Activated CD8-positive, alpha-beta memory T cell treated with anti-CD3 and anti-CD28 coated beads for 1 hour (primary cell): ENCODE results near the gene LEFTY1.
"Not testable (repeated sequence)": the region's sequence is repeated elsewhere in the genome, so short reads cannot be mapped to it uniquely, and the experiment has no call there.

Experiments used
- DNase-seq, 2 donors: peaks; one replicate each; pipeline ENCODE4 v3.0.0-alpha.2; 2020; ENCODE audit warnings: low read depth in 1 of 2; ENCODE audit errors: extremely low read depth in 1 of 2

LEFTY1 gene, protein sequence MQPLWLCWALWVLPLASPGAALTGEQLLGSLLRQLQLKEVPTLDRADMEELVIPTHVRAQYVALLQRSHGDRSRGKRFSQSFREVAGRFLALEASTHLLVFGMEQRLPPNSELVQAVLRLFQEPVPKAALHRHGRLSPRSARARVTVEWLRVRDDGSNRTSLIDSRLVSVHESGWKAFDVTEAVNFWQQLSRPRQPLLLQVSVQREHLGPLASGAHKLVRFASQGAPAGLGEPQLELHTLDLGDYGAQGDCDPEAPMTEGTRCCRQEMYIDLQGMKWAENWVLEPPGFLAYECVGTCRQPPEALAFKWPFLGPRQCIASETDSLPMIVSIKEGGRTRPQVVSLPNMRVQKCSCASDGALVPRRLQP

GRCh38 chr1:225888898-225889601 lies at the start of gene LEFTY1:
Gene LEFTY1, minus strand, starts transcription at chr1:225889146. Its CDS starts 80 bp downstream, at chr1:225889066.
- DNase-seq: no peak

DNA sequence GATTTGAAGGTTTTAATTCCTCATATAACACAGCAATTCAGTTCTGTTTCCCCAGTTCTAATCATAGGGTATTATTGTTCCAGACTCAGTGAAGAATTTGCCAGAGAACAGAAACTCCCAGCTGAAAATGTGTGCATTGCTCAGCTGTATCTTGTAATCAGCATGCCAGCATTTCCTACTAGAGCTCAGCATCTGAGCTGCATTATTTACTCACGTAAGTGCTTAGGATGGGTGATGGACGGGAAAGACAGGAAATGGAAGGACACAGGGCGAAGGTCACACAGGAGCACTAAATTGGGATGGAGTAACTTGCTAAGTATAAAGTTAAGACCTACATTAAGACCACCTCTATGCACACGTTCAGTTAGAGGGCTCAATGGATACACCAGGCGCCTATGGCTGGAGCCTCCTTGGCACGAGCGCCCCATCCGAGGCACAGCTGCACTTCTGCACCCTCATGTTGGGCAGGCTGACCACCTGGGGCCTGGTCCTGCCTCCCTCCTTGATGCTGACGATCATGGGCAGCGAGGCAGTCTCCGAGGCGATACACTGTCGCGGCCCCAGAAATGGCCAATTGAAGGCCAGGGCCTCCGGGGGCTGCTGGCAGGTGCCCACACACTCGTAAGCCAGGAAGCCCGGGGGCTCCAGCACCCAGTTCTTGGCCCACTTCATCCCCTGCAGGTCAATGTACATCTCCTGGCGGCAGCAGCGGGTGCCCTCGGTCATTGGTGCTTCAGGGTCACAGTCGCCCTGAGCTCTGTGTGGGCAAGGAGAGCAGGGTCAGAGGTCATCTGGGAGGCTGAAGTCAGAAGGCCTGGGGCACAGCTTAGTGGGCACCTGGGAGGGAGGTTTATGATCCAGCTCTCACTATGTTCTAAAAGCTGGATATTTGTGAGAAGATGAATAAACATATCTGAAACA lies 48.4 kb upstream of the LEFTY1 start:
- no peak for DNase-seq

DNA sequence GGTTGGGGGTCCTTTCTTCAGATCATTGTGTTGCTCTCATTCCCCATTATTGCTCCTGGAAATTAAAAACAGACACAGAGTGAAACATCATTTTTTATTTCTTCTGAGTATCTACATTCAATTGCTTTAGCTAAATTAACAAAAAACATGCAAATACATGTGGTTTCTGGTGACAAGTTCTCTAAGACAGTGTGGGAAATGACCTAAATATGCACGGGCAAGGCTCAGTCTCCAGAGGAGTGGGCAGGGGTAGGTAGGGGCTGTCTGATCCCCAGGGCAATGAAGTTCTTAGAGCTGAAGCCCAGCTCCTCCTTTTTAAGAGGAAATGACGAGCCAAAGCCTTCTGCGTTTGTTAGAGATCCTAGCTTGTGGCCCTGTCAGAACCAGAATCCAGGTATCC lies 47.6 kb upstream of the LEFTY1 start:
- DNase-seq: no peak

- DNase-seq: not testable (repeated sequence)
Observed at GRCh38 chr1:225936086-225936485, 47.1 kb upstream of the LEFTY1 start.

GRCh38 chr1:225934711-225935110 lies 45.8 kb upstream of the LEFTY1 start:
- DNase-seq: no peak

GRCh38 chr1:225933072-225933471 lies 44.1 kb upstream of the LEFTY1 start:
- no peak for DNase-seq

- no peak for DNase-seq
Observed at GRCh38 chr1:225931270-225932136, 42.6 kb upstream of the LEFTY1 start.

- no peak for DNase-seq
Observed at GRCh38 chr1:225930566-225930965, 41.6 kb upstream of the LEFTY1 start.

DNA sequence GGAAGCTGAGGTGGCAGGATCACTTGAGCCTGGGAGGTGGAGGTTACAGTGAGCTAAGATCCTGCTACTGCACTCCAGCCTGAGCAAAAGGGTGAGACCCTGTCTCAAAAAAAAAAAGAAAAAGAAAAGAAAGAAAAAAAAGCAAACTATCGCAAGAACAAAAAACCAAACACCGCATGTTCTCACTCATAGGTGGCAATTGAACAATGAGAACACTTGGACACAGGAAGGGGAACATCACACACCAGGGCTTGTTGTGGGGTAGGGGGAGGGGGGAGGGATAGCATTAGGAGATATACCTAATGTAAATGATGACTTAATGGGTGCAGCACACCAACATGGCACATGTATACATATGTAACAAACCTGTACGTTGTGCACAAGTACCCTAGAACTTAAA lies 40.5 kb upstream of the LEFTY1 start:
- DNase-seq: not testable (repeated sequence)

DNA sequence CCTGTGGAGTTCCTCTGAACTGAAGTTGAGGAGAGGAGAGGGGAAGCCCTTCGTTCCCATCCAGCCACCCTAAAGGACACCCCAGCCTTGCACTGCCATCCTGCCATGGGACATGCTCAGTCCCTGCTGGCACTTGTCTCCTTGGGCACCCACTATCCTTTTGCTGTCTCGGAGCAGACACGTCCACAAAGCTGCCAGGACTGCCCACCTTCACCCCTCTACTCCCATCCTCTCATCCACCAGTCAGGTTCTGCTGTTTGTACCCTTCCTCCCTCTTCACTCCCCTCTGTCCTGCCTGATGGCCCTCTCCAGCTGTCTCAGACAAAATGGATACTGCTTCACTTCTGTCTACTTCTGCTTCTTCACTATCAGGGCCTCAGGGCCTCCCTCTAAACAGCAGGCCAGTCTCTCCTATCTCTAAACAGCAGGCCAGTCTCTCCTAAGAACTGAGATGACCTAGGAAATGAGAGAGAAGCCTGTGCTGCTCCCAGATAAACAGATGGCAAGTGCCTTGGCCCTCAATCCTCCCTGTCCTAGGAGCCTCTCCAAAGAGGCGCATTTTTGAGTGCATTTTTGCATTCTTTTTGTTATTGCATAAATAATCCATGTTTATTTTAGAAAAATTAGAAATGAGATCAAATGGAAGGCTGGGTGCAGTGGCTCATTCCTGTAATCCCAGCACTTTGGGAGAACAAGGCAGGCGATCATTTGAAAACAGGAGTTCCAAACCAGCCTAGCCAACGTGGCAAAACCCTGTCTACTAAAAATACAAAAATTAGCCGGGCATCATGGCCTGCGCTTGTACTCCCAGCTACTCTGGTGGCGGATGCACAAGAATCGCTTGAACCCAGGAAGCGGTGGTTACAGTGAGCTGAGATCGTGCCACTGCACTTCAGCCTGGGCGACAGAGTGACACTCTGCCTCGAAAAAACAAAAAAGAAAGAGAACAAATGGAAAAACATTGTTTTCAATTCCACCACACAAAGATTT lies 39.5 kb upstream of the LEFTY1 start:
- no peak for DNase-seq

GRCh38 chr1:225926551-225927113 lies 37.7 kb upstream of the LEFTY1 start:
- DNase-seq: no peak

DNA sequence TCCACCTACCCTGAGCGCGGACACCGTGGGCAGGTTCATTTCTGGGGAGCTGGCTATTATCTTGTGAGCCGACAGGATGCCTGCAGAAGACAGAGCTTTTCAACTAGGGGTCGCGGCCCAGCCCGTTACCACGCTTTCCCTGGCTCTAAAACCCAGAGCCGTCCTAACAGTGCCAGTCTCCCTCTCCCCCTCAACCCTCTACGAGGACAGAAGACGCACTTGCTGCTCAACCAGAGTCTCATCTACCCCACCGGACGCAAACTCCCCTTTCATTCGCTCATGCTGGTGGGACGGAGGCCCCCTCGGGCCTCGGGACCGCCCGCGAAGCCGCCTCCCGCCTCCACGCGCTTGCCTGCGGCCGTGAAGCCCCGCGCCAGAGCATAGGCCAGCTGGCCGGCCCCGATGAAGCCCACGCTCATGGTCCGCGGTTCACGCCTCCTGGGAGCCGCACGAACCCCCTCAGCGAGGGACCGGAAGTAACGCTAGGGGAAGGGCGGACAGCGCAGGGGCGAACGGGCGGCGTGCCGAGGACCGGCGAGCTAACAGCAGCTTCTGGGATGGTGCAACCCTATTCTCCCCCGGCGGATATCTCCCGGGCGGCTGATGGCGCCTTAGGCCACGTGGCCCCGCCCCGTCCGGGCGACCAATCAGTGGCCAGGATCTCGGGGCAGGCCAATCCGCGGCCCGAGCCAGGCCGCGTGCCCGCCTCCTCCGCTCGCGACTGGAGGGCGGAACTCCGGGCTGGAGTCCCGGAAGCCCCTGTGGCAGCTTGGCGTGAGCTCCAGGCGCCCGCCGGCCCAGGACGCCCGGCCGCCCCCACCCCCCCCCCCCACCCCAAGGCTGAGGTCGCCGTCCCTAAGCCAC lies 35.0 kb upstream of the LEFTY1 start, which contains the start of gene PYCR2:
Gene PYCR2 (minus strand): TSS at position 559 of the 864 bp plus-strand sequence. CDS start 140 bp downstream, at position 419.
- peak; percentile 69 to 88 for DNase-seq

DNA sequence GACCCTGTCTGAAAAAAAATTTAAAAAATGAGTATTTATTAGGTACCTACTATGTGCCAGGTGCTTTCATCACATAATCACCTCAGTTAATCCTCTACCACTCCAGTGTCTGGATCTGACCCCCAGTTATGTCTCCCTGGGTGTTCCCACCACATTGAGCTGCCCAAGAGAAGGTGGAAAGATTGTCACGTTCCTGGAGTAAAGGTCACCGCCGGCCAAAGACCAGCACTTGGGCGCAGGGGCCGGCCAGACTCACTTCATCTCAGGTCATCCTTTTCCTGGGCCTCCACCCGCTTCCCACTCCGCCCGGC lies 34.4 kb upstream of the LEFTY1 start:
- no peak for DNase-seq

- no peak for DNase-seq
Observed at GRCh38 chr1:225921734-225922709, 33.1 kb upstream of the LEFTY1 start.

DNA sequence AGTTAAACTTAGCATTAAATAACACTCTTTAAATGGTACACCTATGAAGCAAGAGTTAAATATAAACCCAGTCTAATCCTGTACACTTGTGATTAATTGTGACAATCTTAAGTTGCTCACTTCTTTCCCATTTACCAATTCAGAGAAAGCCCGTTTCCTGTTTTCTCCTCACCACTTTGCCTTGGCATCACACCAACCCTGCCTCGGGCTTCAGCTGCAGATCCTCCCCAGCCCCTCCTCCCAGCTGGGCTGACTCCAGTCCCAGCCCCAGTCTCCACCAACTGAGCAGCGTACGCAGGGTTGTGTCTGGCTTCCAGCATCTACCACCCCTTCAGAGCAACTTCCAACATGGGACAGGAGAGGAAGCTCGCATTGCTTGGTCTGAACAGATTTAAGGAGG lies 31.0 kb upstream of the LEFTY1 start:
- no peak for DNase-seq

- DNase-seq: no peak
Observed at GRCh38 chr1:225918280-225918679, 29.3 kb upstream of the LEFTY1 start.

GRCh38 chr1:225917536-225917935 lies 28.6 kb upstream of the LEFTY1 start:
- DNase-seq: no peak
